Cerebellar cortex (tissue), 1 donor: Measurements from ENCODE around the gene CDK14.

Experiments used
- DNase-seq: peaks from one replicate; pipeline ENCODE4 v3.0.0-alpha.2; 2015; ENCODE audit warnings: low spot score

Gene CDK14

DNA sequence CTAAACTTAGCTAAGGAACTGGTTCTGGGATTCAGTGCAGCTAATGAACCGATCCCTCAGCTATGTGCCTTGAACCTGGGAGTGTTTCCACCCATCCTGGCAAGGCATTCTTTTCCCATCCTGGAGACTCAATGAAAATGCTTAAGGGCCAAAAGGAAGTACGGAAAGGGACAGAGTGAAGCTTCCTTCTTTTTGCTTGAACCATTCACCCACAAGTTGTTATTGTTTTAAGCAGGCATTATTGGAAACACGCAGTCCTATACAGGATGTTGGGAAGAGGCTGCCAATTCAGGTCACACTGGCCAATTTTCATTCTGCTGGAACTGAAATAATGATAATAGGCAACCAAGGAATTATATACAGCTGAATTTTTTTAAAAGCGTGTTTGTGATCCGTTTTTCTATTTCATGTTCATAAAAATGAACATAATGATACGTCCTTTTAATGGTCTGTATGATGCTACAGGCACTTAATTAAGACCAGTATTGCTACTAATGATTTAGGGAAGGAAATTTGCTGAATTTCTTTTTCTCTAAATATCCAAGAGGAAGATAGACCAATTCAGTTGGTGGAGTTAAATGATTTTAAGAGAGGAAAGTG is 610.3 kb downstream of the CDK14 start:
- DNase-seq: no peak

DNA sequence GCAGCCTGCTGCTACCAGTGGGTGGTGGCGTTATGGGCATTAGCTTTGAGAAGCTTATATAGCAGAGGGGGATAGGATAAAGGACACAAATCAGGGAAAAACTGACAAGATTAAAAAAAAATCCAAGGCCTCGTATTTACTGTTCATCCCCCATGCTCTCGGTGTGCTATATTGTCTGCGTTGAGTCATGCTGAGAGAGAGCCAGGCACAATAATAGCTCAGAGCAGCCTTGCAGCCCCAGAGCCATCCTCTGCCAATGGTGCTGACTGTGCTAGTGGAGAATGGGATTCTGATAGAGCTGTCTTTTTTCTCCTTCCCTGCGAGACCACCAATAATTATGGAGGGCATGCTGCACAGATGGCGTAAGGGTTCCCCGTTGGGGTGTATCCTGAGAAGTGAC is 616.5 kb downstream of the CDK14 start:
- DNase-seq: no peak

DNA sequence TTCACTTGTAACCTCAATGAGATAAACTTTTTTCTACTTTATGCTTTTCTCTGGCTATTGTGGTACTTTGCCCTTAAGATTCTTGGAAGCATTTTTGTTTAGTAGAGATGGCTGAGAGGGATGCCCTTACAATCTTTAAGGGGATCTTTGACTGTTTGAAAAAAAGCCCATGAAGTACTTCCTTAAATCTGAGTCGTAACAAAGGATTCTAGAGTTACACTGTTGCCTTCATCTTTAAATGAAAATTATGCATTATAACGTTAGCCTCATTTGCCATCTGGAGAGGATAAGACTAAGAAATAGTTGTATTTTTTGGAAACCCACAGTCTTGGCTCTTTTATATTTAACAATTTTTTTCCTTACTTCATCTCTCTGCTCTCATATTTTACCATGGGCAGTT is 630.3 kb downstream of the CDK14 start:
- no peak for DNase-seq

DNA sequence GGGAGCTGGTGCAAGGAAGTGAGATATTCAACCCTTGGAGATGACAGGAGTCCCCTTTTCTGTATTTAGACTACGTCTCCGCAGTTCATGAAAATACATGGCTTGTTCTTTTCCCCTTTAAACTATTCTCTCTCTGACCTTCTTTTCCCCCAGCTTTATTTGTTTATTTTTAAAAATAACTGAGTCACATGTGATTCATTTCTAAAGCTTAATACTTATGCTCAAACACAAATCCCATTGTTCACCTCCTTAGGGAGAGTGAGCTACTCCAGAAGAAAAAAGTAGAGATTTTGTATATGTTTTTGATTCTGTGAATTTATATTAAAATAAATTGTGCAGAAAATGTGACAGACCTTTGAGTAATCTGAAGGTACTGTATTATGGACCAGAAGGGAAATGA is 632.2 kb downstream of the CDK14 start:
- no peak for DNase-seq

DNA sequence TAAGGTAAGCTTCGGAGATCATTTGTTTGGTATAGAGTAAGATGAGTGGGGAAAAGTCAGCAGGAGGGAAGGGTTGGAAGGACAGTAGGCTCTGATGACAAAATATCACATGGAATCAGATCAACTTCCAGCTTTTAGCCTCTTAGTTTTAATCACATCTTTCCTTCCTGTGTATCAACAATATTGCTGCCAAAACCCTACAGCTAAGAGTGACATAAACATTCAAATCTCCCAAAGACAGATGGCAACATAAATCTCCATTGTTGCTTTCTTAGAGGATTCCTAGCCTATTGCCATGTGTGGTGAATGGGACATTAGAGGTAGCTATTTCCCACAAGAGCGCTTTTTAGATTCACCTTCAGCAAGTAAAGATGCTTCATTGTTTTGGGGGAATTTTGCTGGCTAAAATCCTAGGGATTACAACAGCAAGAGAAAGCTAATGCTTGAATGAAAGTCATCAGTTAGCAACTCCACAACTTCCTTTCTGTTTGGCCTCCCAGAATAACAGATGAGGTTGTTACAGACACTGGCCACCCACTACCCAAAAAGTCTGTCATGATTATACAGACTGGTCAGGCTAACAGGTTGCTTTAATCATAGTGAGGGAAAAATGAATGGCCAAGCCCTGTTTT is 632.9 kb downstream of the CDK14 start:
- DNase-seq: no peak

DNA sequence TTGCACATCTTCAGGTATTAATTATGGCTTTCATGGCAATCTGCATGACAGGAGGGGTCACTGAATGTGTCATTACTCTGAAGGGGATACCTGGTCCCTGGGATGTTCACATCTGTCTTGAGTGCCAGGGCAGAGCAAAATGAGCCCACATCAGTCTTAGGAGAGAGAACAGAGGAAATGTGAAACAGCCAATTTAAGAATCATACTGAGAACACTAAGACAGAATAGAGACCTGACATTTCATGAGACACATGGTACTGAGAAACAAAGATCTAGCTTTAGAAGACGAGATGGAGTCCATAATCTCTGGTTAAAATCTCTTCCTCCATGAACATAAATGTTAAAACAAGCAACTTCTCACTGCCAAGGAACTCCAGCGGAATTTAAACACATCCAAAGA is 634.0 kb downstream of the CDK14 start:
- DNase-seq: no peak

DNA sequence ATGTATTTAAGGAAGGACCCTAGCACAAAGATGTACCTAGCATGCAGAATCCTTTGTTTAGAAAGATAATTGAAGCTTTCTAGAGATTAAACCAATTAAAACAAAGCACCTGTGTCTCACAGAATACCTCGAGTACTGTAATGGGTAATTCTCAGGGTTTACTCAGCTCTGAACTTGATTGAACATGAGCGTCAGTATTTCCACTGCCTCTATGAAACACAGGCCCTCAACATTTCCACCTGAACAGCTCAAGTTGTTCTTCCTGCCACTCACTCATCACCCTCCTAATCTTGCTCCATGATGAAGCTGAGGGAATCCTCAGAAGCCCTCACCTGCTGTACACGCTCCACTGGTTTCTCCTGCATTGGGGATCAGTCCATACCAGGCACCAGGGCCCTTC is 634.4 kb downstream of the CDK14 start:
- DNase-seq: no peak

DNA sequence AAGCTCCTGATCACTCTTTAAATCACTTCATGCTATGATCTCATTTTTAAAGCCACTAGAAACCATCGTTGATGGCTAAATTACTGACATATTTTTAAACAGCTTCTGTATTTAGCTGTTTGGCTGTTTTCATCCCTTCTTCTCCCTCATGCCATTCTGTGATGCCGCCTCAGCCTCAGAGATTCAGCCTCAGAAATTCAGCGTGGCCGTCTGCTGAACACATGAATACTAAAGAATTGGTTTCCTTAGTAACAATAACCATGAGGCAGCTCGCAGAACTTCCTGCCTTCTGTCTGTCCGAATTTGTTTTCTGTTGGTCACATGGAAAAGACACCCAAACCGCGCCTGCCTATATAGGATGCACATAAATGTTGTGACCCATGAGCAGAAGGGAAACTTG is 637.1 kb downstream of the CDK14 start:
- DNase-seq: no peak

DNA sequence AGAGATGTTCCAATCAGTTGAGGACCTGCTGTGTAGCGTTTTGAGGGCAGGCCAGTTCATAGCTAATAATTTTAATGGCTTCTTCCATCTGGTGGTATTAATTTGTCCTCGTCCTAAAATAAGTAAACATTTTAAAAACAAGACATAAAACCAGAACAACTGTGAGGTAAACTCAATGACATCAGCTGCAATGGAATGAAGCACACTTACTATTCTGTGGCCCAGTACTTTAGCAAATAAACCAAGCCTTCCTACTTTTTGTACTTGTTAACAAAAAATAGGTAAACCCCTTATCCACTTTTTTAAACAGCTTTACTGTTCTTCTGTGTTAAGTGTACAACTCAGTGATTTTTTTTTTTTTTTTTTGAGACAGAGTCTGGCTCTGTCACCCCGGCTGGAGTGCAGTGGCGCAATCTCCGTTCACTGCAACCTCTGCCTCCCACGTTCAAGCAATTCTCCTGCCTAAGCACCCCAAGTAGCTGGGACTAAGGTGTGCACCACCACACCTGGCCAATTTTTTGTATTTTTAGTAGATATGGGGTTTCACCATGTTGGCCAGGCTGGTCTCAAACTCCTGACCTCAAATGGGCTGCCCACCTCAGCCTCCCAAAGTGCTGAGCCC is 639.2 kb downstream of the CDK14 start:
- DNase-seq: no peak

DNA sequence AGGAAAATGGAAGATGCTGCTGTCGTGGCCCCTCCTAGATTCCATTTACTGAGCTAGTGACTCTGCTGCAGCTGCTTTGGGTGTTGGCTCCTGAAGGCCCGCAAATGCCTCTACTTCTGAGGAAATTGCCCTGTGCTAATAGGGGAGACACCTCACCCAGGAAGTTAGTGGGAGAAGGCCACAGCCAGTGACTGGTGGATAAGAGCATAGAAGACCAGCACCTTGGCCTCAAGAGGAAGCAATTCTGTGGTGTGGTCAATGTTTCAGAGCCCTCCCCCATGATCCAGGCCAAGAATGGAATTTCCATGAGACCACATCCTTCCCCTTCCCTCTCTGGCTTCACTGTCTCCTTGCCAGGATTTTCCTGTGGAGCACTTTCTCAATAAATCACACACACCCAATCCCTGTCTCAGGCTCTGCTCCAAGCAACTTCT is 643.1 kb downstream of the CDK14 start:
- no peak for DNase-seq

DNA sequence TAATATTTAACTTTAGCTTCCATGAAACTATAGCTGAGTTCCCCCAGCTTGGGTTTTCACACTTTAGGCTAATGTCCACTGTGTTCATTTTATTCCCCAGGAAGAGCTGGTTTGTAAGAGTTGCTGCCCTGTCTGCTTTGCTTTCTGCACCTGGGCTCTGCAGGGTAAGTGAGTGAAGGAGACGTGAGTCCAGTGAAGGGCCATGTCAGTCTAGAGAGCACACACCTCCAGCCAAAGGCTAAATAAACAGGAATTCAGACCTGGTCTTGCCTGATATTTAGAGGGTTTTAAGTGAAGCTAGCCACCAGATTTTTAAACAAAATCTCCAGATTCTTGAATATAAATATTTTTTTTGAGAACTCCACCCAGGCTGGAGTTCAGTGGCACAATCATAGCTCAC is 643.7 kb downstream of the CDK14 start:
- DNase-seq: no peak

DNA sequence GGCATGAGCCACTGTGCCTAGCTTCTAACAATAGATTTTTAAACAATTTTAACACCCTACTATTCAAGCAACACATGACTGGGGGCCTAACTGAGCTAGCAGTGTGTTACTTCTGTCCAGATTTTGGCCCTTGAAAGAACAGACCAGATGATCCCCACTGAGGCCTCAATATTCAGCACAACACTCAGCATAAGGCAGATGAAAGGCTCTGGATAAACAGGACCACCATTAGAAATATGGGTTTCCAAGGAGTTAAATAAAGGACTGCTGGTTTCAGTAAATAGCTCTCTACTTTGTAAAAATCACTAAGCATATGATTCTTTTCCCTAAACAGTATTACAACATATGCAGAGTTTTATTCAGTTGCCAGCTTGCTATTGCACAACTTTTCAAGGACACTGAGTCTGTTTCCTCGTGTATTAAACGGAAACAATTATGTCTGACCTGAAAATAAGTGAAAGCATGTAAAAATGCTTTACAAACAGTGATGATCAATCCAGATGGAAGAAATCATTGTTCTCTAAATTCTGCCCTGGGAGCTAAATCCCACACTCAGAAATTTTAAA is 644.3 kb downstream of the CDK14 start:
- no peak for DNase-seq

DNA sequence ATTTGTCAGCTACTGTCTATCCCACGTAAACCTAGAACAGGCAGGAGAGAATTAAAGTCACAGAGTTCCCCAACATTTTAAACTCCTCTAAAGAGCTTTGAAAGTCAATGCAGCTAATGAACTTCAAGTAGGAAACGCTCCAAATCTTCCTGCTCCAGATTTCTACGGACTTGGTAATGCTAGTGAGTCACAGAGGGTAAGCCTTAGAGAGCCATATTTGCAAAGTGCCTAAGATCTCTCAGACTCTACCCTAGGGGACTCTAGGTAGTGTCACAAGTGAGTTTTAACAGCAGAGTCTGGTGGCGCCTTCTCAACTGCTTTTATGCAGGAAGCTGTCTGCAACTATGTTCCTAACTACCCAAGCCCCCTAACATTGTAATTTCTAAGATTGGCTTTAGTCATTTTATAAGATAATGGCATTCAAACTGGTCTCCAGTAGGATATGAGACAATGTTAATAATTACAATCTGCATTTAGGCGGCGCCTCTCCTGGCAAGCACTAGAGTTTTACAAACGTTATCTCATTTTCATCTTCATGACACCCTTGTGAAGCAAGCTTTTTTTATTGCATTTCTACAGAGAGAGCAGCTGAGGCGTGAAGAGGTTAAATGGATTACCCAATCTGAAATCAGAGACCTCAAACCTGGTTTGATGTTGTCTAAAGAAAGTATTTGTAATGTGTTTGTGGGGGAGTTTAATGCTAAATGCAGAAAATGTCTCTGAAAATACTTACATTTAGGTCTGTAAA is 646.1 kb downstream of the CDK14 start:
- no peak for DNase-seq

DNA sequence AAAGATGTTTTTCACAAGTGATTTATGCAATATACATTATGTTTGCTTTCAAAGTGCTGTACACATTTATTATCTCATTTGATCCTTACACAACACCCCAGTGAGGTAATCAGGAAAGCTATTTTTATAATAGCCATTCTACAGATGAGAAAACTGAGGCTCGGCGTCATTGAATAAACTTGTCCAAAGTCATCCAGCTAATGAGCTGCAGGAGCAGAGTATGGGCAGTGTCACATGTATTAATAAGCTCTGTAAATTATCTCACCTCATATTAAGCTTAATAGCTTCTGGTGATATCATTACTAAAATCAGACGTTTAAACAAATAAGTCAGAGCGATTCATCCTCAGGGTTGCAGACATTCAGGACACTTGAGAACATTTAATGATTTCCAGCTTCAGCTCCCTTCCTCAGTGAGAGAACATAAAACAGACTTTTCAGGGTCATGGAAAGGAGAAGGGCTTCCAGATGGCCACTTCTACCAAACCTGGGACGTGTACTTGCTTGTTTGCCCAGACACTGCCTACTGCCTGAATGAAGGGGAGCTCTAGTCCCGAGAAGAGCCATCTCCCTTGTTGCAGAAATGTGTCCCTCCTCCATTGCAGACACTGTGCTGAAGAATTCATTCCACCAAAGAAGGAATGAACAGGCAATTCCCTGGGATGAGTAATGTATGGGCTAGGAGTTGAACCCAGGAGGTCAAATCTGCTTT is 647.6 kb downstream of the CDK14 start:
- no peak for DNase-seq

DNA sequence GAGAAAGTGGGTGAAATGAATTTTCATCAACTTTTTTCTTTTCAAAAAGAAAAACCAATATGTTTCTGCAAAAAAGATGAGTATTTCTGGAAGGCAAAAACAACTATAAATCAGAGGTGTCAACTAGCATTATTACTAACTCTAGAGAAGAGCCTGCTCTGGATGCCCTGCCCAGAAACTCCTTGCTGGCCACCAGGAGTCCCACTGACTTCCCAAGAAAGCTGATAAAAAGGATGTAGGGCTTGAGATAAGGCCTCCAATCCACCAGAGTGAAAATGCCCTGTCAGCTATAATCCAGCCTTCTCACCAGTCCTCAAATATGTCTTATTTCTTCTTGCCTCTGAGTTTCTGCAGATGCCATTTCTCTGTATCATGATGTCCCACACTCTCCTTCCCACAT is 651.4 kb downstream of the CDK14 start:
- DNase-seq: no peak

DNA sequence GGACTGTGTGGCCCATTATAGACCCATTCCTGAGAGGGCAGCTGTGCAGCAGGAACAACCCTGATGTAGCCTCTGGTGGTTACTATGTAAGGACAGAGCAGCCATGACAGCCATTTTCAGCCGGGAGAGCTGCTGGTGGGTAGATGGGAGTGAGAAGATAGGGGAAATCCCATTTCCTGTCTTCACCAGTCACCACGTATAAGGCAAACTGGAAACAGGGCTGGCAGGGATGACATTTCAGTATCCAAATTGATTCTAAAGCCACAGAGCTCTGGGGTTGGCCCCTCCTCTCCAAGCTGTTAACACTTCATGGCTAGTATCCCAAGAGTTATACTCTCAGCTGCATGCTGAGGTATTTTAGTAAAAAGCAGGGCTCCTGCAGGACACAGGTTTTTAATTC is 652.9 kb downstream of the CDK14 start:
- DNase-seq: no peak

DNA sequence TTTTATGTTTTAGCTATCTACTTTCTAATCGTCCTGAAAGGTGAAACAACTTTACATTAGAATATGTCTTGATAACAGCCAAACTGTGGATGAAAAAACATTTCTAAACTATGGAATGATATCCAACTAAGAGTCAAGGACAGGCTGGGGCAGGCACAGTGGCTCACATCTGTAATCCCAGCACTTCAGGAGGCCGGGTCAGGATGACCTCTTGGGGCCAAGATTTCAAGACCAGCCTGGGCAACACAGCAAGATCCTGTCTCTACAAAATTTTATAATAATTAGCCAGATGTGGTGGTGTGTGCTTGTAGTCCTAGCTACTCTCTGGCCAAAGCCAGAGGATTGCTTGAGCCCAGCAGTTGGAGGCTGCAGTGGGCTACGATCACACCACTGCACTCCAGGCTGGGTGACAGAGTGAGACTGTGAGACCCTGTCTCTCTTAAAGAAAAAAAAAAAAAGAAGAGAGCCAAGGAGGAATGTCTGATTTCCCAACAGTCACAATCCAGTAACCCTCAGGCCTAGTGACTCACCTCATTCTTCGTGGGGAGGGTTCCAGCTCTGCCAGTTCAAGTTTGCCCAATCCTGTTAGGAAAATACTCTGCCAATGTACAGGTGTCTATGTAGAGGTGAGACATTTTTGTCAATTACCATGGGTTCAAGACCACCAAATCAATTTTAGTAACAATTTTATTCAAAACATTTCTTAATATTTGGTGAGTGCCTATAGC is 653.5 kb downstream of the CDK14 start:
- no peak for DNase-seq

DNA sequence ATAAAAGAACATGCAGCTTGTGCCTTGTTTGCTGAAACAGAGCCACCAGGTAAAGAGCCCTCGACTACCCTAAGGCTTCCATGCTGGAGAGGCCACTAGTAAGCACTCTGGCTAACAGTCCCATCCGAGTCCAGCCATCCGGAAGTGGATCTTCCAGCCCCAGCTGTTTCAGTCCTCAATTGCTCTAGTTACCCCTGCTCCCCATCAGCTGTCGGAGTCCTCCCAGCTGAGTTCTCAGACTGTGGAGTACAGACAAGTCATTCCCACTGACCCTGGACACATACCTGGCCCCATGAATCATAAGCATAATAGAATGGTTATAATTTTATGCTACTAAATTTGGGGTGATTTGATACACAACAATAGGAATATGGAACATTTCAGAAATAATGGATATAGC is 654.6 kb downstream of the CDK14 start:
- no peak for DNase-seq

DNA sequence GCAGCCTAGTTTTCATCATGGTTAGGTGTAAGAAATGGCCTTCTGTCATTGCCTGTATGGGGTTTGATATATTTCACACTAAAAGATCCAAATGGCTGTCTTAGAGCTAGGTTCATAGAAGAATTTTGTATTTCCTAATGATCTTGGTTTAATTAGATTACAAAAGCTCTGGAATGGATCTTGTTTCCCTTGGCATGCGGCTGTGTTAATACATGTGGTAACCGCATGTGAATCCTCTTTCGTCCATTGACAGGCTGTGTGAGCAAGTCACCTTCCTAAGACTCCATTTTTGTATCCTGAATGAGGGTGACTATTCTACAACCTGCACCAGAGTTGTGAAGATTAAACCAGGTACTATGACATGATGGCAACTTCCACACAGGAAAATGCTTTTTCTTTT is 655.8 kb downstream of the CDK14 start:
- DNase-seq: no peak
